GM18868 (cell line): Measurements from ENCODE around the gene SLC24A3.

Source experiments
- ATAC-seq: cut with Tn5 transposase; IDR thresholded peaks from one replicate; pipeline ENCODE4 v1.9.1; 2021; ENCODE audit warnings: mild to moderate bottlenecking, moderate library complexity; ENCODE audit not compliant: unreplicated experiment

The SLC24A3 gene

DNA sequence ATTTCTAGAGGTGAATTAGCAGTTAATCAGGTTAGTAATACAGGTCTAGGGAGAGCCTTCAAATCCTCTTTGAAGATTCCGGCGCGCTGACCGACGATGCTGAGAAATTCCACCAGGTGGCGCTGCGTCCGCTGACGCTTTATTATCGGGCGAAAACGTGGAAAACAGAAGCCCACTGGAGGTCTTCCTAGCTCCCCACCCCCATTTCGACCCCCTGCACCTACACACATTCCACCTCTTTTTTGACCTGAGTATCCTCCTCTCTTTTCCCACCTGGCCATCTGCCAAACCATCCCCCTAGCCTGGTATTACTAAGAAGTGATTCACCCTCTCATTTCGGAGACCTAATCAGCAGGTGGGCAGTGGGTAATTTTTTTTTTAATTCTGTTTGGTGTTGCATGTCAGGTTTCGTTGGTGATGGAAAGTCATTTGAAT is 480.3 kb downstream of the SLC24A3 start:
- no peak for ATAC-seq

DNA sequence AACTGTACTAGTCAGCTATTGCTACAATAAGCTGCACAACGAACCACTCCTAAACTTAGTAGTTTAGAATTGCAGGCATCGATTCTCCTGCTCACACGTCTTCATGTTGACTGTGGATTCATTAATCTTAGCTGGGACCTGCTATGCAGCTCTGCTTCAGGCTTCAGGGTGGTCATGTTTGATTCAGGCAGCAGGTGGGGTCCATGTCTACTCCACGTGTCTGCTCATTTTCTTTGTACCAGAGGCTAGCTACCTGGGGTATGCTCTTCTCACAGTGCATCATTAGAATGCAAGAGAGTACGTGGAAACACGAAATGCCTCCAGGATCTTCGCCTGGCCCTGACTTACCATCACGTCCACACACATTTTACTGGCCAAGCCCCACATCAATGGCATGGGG is 481.1 kb downstream of the SLC24A3 start:
- ATAC-seq = no peak

DNA sequence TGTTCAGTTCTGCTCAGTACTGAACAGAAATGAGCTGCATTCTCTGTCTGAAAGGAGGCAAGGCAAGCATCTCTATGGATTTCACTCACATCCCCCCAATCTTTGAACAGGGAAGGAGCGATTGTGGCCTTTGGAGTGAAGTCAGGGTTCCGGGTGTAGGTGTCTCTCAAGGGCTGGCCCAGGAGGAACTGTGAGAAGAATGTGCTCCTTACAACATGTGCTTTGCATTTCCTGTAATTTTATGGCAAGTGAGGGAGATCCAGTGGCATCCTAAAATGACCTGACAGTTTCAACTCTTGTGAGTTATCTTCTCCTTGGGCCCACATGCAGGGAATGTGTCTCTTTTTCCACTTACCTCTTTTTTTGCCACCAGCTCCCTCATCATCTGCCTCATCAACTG is 482.6 kb downstream of the SLC24A3 start:
- ATAC-seq = no peak

DNA sequence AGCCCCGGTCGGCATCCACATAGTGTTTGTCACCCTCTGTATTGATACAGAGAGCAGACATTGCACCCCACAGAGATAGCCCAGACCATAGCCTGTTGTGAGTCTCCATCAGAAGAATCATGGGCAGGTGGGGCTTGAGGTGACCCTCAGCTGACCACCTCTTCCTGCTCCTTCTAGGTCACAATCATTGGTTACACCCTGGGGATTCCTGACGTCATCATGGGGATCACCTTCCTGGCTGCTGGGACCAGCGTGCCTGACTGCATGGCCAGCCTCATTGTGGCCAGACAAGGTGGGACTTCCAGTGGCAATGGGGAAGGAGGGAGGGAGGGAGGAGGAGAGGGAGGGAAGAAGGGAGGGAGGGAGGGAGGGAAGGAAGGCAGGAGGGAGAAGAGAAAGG is 484.2 kb downstream of the SLC24A3 start:
- ATAC-seq = no peak

DNA sequence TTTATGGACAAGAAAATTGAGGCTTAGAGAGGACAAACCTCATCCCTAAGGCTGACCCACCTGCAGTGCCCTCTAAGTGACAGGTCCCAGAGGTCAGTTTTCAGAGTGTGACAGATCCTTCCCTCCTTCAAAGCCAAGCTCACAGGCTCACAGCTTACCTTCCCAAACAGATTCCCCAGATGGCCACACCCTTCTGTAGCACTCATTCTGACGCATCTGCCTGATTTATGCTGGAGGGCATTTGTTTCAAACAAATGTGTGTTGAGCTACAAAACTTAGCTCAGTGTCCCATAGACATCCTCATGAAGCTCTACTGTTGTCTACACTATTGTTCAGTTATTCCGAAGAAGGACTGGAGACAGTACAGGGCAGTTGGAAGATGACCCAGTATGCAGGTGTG is 485.0 kb downstream of the SLC24A3 start:
- ATAC-seq = no peak

DNA sequence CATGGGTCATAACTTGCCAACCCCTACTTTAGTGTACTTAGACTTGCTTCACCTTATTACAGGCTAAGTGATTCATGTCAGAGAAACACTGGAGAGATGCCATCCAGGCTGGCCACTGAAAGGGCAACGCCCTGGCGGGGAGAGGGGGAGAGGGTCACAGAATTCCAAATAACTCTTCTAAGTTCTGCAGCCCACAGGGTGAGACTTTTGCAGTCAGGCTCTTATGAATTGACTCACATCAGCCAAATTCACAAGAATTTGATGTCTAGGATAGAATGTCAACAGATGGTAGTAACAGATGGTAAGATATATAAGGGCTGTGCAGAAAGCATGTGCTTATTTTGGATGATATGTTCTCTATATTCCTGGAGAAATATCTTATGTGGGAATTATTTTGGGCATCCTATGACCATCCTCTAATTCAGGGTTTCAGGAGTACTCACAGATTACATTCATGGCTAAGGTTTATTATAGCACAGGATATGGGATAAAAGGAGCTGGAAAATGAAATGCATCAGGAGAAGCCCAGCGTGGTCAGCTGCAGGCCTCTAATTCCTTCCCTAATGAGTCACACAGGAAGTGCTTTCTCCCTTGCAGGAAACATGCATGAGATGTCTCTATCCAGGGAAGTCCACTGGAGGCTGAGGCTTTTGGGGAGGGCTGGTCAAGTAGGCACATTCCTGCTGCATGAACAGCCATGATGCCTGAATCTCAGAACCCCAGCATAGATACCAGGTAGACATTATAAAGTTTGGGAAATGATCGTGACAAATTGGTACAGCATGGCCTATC is 486.9 kb downstream of the SLC24A3 start:
- no peak for ATAC-seq

DNA sequence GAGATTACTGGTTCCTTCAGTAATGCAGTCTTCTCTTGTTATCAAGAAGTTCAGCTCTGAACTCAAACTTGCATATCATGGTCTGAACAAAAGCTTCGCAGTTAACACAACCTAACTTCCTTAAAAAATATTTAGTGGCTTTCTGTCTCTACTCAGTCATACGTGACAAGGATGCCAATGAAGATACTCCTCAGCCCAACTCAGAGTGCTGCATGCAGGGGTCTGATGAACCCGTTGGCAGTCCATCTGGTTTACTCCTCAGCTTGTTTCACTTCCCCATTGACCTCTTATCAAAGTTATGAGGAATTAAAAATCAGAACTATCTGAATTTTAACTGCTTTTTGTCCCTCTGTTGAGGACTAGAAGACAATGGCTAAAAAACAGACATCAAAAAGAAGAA is 489.0 kb downstream of the SLC24A3 start:
- ATAC-seq = no peak

DNA sequence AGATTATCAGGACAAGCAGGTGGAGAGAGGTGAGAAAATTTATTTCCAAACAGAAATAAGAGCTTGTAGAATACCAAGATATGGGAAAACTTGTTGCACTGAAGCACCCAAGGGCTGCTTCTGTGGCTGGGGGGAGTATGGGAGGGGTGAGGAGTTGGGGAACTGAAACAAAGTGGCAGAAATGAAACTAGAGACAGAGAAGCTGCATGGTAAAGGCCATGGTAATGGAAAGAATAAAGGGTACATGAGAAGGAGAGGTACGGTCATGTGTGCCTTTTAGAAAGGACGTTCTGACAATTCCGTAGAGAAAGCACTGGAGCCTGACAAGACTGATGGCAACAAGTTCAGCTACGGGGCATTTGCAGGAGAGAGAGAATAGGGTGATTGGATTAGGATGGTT is 494.0 kb downstream of the SLC24A3 start:
- ATAC-seq = peak; percentile 96

DNA sequence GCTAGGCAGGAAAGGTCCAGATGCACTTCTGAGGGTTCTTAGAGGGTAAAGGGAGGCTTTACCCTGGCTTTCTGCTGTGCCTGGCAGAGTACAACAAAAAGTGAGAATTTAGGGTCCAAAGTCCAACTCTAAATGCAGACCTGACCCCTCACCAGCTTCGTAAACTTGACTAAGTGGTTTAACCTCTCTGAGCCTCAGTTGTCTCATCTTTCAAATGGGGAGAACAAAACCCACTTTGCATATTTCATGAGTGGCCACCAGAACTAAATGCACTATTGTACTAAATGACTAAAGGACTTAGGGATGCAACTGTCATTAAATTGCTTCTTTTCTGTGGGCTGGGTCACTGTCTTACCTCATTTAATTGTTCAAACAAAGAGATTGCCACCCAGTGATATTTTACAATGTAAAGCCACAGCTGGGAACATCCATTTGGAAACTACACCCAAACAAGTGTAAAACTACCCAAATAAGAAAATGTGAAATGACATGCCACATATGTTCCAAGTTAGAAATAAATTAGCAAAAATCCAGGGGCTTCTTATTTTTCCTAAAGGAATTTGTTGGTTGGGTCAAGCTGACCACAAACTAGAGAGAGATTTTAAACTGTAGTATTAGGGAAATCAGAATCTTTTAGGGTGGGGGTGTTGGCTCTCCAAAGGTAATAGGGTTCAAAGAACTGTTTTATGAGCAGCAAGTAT is 497.3 kb downstream of the SLC24A3 start:
- no peak for ATAC-seq

DNA sequence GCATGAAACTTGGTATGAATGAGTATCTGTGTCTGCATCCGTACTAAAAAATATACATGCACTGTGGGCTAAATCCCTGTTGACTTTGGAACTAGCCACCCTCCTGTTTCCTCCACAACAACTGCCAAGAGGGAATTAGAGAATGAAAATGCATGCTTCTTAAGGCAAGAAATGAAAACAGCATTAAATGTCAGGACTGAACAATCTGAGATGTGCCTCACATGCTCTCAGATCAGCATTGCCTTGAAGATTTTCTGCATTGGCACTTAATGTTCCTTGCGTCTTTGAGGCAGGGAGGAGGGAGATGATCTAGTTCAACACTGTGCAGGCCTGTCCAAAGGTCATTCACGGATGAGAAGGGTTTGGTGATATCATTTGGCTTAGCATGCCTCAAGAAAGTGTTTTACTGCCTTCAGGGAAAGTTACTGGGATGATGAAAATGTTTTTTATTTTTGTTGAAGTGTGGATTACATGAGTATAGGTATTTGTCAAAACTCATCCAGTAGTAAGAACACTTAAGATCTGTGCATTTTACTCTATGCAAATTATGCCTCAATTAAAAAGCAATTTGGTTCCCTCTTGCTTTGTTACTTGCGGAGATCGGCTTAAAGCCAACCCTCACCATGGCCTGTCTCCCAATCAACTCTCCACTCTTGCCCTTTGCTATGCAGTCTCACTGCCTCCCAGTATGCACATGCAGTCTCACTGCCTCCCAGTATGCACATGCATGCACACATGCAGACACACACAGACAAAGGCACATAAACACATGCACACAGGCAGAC is 498.1 kb downstream of the SLC24A3 start:
- no peak for ATAC-seq

DNA sequence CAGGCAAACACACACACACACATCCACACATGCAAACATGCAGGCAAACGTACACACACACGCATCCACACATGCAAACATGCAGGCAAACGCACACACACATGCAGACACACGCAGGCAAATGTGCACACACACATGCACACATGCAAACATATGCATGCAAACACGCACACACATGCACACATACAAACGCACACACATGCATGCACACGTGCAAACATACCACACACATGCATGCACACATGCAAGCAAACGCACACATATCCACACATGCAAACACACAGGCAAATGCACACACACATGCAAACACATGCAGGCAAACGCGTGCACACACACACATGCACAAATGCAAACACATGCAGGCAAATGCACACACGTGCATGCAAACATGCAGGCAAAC is 498.7 kb downstream of the SLC24A3 start:
- ATAC-seq = no peak

DNA sequence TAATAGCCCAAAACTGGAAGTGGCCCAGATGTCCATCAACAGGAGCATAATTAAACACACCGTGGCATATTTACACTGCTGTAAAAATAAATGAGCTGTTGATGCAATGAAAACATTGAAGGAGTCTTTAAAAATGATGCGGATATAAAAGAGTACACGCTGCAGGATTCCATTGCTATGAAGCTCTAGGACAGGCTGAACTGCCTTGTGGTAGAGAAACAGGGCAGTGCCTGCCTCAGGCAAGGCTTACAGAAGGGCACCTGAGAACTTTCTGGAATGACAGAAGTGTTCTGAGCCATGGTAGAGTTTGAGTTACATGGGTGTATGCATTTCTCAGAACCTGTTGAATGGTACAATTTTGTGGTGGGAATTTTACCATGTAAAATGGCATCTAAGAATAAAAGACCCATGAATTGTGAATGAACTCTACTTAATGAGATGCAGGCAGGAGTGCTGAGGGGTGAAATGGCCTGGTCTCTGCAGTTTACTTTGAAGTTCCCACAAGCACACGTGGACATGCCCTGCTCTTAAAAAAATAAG is 500.3 kb downstream of the SLC24A3 start:
- ATAC-seq = no peak

DNA sequence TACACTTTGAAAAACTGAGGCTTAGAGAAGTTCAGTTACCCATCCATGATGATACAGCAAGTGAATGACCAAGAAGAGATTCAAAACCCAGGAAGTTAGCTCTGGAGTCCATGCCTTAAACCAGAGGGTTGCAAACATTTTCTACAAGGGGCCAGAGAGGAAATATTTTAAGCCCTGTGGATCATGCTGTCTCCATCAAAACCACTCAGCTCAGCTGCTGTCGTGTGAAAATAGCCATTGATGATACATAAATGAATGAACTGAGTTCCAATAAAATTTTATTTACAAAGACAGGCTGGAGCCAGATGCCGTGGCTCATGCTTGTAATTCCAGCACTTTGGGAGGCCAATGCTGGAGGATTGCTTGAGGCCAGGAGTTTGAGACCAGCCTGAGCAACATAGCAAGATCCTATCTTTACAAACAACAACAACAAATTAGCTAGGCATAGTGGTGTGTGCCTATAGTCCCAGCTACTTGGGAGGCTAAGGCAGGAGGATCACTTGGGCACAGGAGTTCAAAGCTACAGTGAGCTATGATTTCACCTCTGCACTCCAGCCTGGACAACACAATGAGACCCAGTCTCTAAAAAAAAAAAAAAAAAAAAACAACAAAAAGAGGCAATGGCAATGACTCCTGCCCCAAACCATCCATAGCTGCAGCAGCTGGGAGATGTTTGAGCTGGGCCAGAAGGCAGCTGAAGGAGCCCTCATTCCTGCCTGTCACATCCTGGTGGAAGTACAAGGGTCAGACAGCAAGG is 501.6 kb downstream of the SLC24A3 start:
- no peak for ATAC-seq

DNA sequence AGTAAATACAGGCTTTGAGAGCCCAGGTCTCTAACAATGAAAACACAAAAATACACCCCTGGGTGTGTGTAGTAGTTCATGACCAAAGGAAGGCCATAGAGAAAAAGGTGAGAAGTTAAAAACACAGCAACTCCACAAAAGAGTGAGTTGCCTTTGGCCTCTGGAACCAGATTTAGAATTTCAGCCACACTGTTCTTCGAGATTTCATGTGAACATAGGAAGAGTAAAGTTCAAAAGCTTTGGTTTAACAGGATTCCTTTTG is 502.1 kb downstream of the SLC24A3 start:
- no peak for ATAC-seq

DNA sequence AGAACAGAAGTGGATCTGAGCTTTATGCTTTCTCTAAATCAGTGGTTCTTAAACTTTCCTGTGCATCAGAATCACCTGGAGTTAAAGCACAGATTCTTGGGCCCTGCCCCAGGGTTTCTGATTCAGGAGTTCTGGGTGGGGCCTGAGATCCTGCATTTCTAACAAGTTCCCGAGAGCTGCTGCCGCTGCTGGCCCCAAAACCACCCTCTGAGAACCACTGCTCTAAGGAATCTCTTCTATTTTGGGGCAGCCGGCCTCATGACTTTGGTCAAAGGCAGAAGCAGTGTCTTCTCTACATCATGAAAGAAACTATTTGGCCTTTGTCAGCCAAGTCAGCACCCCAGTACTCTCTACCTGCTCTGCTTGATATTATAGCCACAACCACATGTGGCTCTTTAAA is 503.5 kb downstream of the SLC24A3 start:
- ATAC-seq = no peak

DNA sequence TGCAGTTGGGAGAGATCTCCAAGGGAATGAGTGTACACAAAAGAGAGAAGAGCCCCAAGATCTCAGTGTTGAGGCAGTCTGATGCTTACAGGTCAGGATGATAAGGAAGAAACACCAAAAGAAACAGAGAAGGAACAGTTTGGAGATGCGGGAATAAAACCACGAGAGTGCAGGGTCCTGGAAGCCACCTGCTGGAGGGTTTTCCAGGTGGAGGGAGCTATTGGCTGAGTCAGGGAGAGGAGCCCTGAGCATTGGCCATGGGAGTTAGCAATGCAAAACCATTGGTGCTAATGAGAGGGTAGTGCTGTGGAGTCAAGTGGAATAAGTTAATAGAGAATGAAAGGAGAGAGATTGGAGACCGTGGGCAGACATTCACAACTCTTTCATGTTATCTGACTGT is 506.4 kb downstream of the SLC24A3 start:
- ATAC-seq = no peak

DNA sequence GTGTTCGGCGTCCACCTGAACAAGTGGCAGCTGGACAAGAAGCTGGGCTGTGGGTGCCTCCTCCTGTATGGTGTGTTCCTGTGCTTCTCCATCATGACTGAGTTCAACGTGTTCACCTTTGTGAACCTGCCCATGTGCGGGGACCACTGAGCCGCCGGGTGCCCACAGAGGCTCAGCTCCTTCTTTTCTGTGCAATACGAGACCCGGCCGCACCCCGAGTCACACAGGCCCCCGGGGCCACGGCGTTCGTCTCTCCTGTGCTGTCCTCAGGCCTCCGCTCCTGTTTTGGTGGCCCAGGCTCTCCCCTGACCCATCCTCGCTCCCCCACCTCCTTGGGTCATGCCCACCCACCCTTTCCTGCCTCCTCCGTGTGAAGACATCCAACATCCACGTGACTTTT is 508.5 kb downstream of the SLC24A3 start:
- ATAC-seq = no peak

DNA sequence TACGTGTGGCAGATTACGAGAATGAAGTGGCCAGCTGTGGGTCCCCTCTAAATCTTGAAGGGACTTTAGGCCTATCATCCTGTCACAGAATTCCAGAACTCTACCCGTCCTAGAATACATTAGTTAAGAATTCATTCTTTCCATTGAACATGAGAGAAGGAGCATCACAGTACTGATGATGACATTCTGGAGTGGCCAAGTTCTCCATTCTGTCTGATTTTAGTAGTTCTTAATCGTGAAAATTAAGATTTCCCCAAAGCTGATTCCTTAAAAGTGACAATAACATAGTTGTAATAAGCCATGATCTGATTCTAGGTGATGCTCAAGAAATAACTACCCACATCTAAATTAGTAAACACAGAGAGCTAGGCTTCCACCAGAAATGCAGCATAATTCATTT is 510.6 kb downstream of the SLC24A3 start:
- no peak for ATAC-seq

DNA sequence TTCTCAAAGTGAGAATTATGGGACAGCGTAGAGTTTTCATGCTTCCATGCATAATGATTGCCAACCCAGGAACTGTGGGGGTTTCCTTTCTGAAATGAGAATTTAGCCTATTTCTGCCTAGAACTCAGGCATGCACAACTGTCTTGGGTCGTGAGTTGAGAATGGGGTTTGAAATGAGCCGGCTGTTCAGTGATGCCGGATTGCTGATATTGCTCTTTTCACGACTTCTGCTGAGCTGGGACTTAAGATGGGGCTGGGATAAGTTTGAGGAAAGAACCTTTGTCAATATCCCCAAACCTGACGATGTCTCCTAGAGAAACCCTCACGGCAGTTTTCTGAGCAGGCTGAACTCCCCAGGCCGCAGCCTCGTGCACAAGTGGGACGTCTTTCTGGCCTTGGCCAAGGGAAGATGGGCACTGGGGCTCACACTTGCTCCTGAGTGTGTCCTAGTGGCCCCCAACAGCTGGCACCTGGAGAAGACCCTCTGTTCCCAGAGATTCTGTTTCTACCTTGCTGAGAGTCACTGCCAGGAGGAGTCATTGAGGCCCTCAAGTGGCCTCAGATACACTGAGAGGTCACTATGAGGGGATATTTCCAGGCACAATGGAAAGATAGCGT is 511.5 kb downstream of the SLC24A3 start:
- ATAC-seq = no peak

DNA sequence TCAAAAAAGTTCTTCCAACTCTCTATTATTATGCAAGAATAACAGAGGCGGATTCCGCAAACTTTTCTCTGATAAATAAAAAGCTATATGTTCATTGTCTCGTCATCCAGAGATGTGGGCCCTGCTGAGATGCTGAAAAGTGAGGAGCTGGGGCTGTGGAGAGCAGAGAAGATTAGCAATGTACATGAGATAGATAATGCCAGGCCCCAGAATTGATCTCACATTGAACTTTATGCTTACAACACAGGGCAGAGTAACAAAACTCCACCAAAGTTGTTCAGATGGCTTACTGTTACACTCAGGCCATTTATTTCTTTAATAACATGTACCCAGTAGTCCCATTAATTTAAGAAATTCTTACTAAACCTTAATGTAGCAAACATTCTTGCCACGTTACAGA is 512.9 kb downstream of the SLC24A3 start:
- no peak for ATAC-seq
